Fibroblast of peridontal ligament (primary cell): ENCODE measurements around the gene NEK6.

ENCODE experiments used
- DNase-seq: peaks from one replicate; pipeline ENCODE4 v3.0.0-alpha.2; 2010; ENCODE audit errors: extremely low read depth

Gene NEK6

DNA sequence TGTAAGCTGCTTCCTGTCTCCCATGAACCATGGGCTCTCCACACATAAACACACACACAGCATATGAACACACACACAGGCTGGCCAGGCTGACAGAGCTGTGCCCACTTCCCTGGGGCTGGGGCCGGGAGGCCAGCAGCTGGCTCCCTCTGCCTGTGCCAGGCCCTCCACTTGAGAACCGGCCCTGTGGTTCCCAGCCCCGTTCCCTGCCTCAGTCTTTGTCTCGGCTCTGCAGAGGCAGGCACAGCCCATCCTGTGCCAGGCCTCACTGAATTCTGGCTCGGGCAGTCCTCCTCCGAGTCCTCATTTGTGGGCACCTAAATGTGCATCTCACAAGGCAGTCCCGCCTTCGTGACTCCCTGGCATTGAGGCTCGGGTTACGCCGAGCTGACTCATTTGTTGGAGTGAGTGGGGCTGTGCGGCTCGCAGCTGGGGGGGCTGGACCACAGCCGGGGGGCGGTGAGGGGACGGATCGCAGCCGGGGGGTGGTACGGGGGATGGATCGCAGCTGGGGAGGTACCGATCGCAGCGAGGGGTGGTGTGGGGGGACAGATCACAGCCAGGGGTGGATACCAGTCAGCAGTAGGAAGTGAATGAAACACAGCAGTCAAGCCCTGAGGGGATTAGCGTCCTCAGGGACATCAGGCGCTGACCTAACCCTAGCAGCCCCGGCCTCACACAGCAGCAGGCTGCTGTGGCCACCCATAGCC is 85.2 kb downstream of the NEK6 start:
- DNase-seq, result peak; percentile 93

DNA sequence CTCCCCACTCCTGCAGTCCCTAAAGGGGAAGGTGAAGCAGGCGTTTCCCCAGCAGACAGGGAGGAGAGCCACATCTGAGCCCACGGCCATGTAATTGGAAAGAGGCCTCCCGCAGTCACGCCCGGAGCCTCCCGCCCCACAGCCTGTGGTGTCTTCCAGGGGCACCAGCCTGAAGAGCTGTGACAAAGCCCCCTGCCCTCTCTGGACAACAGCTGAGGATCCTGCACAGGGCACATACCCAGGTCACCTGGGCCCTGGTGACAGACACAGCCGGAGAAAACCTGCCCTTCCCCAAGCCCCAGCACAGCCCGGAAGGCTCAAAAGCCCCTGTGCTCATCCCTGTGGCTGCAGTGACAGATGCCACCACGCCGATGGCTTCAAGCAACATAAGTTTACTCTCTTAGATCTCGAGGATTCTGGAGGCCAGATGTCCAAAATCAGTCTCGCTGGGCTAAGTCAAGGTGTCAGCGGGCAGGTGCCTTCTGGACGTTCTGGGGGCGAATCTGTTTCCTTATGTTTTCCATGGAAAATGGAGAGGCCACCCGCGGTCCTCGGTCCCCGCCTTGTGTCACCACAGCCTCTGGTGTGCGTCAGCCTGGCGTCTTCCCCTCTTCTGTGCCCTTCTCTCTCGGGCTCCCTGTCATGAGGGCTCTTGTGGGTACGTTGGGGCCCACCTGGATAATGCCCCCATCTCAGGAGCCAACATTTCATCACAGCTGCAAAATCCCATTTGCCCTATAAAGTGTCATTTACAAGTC is 86.0 kb downstream of the NEK6 start:
- DNase-seq, result no peak

DNA sequence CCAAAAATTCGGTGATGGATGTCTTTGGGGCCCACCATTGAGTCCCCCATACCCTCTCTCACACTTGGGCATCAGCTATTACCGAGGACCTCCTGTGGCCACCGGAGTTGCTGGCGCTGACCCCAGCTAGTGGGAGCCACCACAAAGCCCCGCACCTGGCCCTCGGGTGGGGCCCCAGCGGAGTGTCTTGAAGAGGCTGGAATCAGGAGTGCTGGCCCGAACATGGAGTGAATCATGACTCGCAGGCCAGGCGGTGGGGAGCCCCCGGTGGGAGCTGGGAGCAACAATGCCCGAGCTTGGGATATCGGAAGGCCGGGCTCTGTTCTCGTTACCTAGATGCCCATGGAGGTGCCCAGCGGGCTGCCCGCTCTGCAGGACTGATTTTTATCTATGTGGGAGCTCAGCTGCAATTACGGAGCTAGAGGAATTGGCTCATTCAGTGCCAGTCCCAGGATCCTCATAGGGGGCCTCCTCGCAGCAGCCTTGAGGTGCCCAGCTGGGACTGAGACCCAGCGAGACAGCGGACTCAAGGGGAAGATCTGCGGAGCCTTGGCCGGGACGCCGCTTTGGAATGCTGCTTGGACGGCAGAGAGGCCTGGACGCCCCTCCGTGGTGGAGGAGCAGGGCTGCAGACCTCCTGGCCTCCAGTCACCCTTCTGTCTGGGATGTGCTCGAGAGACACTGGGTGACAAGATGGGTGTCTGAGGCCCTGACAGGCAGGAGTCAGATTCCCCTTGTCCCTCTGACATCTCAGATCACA is 86.7 kb downstream of the NEK6 start:
- DNase-seq, result no peak

DNA sequence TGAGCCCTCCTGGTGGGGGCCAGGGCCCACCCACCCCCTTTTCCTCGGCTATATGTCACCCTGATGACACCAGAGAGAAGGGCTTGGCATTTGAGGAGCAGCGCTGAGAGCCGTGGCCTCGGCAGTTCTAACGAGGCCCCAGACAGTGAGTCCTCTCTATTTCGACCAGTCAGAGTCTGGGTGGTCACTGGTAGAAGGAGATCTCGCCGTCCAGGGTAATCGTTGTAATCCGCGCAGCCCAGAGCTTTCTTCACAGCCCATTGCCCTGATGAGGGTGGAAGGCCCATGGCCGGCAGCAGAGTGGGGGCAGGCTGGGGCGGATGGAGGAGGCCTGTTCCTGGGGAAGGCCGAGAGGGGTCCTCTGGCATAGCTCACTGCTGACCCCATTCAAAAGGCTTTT is 87.3 kb downstream of the NEK6 start:
- DNase-seq, result no peak

DNA sequence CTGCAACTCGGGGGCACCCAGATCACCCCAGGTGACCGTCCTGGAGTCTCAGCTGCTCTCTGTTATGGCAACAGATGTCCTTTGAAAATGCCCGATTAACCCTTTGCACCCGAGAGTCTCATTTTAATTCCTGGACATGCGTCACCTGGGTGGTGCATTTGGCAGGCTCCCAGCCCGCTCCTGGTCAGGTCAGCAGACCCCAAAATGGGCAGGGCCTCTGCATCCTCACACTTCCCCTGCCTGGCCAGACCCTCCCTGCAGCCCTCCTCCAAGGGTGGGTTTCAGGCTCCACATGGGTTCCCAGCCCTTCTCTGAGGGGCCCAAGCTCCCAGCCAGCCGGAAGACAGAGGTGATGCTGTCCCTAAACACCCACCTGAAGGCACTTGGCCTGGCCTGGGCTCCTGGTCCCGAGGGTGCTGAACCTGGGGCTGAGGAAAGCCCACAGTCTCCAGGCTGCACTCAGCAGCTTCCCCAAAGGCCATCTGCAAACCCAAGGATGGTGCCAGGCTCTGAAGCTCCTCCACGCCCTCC is 88.1 kb downstream of the NEK6 start:
- DNase-seq, result no peak

DNA sequence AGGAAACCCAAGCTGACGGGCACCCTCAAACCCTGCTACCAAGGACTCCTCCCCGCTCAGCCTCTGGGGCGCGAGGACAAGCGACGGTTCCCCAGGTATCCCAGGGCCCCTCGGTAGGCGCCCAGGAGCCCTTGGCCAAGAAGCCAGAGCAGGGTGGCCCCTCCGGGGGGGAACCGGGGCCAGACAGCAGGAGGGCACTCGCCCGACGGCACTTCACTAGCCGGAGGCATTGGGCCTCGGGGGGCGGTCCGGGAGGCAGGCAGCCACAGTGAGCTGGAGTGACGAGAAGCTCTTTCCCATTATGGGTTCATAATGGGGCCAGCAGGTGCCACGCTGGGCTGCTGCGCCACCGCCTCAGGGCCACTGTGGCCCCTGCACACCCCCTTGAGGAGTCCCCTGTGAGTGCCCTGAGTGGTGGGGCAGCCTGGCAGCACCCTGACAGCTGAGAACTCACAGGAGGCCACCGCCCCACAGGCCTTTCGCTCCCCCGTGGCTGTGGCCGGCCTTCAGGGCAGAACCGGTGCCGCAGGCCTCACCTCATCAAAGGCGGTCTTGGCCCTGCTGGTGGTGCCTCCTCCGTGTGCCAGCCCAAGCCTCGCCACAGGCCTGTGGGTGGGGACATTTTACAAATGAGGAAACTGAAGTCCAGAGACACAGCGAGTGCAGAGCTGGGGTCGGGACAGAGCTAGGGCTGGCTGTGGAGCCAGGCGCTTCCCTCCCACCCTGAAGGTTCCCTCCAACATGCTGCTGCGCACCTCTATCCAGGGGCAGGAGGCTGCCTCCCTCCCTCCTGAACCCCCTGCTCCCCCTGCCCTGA is 88.8 kb downstream of the NEK6 start:
- DNase-seq, result no peak

DNA sequence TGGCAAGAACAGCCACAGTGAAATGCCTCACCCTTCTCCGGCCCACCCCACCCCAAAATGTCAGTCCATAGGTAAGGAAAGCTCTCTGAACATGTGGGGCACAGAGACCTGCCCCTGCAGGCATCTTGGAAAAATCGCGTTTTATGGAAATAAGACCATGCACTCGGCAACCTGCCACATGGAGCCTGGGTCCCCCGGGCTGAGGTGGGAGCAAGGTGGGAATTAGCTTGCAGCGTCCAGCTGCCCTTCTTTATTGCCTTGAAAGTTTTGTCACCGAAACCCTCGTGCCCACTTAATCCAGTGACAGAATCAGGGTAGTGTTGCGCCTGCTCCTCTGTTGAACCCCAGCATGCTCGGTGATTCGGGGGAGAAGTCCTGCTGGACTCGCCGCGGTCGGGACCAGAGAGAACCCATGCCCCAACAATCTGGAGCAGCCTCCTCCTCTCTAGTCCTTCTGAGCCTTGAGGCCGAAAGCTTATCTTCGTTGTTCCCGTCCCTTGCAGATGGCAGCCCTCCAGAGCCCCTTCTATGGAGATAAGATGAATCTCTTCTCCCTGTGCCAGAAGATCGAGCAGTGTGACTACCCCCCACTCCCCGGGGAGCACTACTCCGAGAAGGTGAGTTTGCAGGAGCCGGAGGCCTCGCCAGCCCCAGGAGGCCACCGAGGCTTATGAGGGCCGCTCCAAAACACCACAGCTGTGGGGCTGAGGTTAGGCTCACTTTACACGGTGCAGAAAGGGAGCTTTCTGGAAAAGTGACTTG is 89.6 kb downstream of the NEK6 start:
- DNase-seq, result no peak

DNA sequence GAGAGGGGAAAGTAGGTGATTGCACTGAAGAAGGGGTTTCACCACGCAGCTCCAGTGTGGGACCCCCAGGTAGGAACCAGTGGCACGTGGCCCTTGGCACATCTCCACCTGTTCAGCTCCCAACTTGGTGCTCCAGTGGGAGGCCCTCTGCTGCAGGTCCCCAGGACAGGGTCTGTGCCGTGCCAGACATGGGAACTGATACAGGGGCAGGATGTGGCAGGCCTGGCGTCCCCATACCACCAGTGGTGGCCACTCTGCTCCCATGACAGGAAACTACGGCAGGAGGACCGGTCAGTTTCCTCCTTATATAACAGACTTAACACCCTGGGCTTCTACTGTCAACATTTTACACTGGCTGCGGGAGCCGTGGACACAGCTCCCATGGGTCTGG is 90.2 kb downstream of the NEK6 start:
- DNase-seq, result no peak

DNA sequence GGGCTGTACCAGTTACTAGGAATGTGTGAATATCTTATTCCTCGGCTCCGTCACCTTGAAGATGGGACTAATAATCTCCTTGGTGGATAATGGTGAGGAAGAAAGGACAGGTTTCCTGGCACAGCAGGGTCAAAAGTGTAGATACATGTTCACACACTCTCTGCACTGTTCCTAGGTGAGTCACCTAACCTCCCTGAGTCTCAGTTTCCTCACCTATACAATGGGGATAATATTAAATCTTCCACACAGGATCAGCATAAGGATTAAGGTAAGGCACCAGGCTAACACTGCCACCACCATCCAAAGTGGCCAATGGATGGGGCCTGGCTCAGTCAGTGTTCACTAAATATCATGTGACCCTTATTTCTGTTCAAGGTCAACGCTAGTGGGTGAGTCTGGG is 90.6 kb downstream of the NEK6 start:
- no peak for DNase-seq

DNA sequence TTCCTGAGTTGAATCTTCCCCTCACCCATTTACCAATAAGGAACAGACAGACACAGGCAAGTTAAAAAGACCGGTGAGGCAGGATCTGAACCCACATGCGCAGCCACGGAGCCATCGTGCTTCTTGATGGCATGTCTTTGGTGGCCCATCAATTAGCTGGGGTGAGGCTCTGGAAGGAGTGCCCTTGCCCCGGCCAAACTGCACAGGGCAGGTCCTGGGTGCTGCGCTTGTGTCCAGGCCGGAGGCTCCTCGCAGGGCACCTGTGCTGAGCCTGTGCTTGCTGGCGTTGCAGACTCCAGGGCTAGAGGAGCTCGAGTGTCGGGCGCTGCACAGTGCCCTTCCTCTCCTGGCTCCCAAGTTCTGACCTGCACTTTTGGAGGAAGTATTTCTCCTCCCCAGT is 91.1 kb downstream of the NEK6 start:
- no peak for DNase-seq

DNA sequence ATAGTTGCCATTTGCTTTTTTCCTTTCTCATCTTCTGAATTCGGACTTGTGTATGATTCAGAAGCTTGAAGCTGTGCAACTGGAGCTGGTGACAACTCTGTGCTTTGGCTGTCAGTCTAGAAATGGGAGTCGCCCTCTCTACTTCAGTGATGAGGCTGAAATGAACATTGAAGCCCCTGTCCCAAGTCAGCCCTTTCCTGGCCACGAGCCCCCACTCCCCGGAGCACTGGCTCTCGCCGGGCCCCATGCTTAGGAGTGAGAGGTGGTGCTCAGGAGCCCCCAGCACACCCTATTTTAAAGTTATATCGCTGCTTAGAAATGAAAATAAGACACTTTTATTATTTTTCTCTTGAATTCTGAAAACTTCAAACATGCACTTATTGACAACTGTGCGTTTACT is 91.5 kb downstream of the NEK6 start:
- no peak for DNase-seq

DNA sequence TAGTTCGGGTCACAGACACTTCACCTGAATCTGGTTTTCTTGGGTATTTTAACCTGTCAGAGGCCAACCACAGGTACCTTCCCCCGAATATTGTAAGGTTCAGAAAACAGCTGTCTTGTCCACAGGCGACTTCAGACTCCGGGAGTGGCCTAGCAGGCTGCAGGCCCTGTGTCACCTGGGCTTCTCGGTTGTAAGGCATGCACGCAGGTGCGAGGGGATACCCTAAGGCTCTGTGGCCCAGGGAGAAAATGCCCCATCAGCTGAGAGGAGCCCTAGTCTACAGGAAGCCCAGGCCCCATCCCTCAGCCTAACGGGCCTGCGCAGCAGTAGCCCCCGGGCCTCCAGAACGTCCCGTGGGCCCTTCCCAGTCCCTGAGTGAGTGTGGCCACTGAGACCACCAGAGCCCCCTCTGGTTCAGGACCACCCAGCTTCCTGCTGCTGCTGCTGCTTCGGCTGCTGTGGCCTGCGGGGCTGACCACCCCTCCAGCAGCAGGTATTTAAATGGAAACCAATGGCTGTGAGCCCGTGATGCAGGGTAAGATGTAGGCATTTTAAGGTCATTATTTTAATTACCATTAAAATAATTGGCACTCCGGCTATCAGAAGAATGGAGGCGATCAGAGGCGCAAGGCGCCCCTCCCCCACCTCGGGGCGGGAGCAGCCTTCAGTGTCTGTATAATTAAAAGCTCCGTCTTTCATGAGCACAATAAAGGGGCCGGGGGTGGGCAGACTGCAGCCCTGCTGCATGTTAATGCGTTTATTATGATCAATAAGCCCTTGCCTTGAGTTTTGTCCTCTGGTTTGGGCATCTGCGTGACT is 92.1 kb downstream of the NEK6 start:
- DNase-seq, result no peak

DNA sequence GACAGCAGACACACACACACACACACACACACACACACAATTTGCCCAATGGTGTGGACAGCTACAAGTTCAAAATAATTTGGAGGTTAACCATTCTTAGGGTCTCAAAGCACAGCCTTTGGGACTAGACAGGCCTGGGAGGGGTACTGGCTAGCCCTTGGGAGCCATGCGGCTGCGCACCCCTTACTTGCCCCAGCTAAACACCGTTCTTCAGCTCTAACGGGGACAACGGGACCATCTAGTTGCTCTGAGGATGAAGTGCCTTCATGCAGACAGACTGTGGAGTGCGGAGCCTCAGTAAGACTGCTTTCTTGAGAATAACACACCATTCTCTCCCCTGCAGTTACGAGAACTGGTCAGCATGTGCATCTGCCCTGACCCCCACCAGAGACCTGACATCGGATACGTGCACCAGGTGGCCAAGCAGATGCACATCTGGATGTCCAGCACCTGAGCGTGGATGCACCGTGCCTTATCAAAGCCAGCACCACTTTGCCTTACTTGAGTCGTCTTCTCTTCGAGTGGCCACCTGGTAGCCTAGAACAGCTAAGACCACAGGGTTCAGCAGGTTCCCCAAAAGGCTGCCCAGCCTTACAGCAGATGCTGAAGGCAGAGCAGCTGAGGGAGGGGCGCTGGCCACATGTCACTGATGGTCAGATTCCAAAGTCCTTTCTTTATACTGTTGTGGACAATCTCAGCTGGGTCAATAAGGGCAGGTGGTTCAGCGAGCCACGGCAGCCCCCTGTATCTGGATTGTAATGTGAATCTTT is 92.9 kb downstream of the NEK6 start:
- DNase-seq, result no peak

DNA sequence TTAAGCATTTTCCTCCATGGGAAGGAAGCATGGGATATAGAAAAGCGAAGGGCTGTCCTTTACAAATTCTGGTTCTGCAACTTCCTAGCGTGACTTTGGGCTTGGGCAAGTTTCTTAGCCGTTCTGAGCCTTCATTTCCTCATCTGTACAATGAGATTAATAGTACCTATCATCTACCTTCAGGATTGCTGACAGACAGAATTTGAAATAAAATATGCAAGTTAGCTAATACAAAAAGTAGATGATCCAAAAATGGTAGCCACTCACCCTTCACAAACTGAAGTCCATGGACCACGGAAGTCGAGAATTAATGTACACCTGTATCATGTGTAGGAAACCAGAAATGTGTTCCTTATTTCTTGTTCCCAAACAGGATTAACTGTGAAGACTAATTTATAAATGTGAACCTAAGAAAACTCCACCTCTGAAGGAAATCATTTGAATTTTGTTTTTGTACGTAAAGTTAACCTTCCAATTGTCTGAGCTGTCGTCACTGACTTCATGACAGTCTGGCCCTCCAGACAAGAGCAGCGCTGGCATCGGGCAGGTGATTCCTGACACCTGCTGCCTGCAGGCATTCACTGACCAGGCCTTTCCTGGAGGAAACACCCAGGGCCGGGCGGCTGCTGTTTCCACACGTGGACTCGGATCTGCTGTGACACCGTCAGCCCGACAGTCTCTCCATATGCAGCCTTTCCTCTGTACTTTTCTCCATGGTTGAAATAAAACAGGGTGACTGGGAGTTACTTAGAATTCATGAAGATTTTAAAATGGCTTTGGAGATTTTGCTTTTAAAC is 94.1 kb downstream of the NEK6 start:
- no peak for DNase-seq

DNA sequence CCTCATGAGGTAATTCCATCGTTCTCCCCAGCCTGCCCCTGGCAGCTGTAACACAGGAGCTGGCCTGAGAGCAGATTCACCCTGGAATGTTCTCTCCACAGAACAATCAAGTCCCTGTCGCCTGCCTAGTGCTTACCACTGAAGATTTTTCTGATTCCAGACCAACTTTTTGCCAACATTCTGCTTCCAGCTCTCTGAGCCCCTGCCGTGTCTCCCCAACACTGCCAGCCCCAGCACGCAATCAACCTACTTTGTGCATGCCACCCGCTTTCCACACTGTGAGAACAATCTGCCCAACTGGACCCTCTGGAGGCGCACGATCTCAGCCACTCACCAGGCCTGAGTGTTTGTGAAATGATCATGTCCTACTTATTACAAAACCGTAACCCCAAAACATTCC is 94.9 kb downstream of the NEK6 start:
- DNase-seq, result no peak

DNA sequence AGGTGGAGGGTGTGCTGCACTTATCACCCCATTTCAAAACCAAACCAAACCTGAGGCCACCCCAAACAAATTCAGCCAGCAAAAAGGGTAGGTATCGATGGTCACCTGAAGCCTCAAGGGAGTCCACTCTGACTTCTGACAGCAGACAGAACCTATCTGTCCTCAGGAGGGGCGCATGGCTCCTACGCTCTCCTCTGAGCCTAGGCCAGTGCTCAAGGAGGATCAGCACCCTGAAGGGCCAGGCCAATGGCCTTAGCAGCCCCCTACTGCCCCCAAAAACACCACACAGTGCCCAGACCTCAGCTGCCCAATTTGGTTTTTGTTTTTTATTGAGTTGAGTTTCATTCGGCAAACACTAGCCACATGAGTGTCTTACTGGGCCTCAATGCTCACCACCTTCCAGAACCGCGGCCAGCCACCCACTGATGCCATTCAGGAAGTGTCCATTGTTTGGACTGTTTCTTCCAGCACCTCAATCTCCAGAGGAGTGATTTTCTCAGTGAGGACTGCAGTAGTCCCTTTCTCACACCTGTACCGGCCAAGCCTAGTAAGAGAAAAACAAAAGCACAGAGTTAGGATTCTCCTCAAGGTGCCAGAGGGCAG is 95.5 kb downstream of the NEK6 start:
- no peak for DNase-seq

DNA sequence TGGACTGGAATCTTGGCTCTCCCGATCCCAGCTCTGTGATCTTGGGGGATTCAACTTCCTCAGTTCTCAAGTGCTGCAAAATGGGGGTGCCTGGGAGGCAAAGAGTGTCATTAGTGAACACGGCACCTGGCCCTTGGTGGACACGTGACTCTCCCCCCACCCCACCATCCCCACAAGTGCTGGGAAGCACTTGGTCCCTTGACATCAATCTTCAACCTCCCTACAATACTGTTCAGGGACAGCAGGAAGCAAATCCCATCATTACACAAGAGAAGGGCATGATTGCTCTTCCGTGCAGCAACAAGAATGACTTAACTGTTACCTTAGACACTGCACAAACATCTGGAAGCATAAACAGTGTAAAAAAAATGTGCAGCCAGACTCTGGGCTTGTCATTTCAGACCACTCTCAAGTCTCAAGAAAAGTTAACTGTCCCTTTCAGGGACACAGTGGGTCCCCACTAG is 96.1 kb downstream of the NEK6 start:
- peak; percentile 66 for DNase-seq
